ENCODE results near the gene PPP3CA. TPM values are rescaled to one million over a fixed set of nuclear protein-coding genes. Genes with fewer than 3 reads are reported as not detected.
A peak's percentile ranks its signal among the peaks of the same experiment; 100 is the strongest.

PPP3CA gene
- total and polyA plus RNA-seq, 8 donors: 38.8 to 58.6 (median 54.8) TPM

DNA sequence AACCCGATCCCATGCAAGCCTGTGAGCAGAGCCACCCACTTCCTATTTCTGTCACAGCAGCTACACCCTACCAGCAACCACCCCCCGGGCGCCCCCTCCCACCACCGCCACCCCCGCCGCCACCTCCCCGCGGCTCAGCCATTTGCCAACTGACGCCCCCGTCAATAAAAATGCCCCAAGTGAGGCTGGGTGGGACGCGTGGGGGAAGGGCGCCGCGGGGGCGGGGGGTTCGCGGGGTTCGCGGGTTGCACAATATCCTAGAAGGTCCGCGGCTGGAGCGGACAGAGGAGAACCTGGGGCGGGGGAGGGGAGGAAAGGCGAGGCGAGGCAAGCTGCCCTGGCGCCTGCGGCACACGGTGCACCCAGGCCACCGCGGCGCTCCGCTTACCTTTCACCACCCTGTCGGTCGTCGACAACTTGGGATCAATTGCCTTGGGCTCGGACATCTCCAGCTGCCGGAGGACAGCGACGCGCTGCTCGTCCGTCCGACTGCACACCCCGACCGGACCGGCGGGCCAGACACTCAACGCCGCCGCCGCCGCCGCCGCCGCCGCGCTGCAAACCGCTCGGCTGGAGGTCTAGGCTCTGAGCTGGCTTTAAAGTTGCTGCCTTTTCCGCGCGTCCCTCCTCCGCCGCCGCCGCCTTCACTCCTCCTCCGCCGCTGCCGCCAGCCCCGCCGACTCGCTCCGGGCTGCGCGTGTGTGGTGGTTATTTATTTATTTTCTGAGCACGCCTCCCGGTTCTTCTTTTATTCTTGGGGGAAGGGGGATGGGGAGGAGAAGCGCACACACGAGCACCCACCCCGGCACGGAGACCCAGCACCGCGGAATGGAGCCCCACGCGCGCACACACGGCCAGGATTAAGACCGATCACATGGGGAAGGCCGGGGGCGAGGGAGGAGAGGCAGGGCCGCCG, 717 bp downstream of the PPP3CA start:
- Histone ChIP-seq H3K27me3 (no peaks in the 10 kb centered on the region), H3K36me3 (no peaks in the 10 kb centered on the region)

DNA sequence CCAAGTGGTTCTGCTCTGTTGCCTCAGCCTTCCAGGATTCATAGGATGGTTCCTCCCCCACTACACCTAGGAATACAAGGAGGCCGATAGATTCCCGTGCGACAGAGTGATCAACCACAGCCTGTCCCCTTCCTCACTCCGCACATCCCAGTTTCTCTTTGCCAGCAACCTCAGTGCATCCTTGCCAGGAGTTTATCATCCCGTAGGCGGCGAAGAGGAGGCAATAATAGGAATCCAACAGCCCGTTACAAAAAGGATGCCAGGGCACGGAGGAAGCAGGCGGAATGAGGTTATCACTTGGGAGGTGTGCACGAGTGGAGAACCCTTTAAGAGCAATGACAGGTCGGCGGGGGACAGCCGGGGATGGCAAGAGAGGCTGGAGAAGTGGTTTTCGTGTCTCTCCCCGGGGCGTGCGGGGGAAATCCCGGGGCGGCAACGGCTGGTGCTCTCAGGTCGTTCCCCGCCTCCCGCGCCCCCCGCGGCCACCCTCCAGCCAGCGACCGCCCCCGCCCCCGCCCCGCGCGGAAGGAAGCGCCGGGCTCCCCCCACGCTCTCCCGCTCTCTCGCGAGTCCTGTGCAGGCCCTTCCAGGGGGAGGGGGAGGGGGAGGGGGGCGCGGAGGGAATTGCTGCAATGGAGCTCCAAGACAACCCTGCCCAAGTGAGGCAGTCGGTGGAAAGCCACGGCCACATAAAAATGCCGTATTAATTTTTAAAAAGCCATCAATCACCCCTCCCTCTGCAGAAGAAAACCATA, 1.6 kb downstream of the PPP3CA start:
- Histone ChIP-seq H3K4me1 (peaks cover 17 to 30% of the 10 kb centered on the region in 2 donors), H3K27ac (peak overlapping the region; percentile 96 to 98), H3K4me3 (peak overlapping the region; percentile 75 to 94), H3K36me3 (no peaks in the 10 kb centered on the region), H3K27me3 (no peaks in the 10 kb centered on the region), H3K9me3 (no peaks in the 10 kb centered on the region)
- intact Hi-C loops (cut with DNase I): no loop called here
- ATAC-seq (peak; percentile 2), DNase-seq (peak; percentile 41 to 87 (median 57))
- TF ChIP-seq, protein P1, sequence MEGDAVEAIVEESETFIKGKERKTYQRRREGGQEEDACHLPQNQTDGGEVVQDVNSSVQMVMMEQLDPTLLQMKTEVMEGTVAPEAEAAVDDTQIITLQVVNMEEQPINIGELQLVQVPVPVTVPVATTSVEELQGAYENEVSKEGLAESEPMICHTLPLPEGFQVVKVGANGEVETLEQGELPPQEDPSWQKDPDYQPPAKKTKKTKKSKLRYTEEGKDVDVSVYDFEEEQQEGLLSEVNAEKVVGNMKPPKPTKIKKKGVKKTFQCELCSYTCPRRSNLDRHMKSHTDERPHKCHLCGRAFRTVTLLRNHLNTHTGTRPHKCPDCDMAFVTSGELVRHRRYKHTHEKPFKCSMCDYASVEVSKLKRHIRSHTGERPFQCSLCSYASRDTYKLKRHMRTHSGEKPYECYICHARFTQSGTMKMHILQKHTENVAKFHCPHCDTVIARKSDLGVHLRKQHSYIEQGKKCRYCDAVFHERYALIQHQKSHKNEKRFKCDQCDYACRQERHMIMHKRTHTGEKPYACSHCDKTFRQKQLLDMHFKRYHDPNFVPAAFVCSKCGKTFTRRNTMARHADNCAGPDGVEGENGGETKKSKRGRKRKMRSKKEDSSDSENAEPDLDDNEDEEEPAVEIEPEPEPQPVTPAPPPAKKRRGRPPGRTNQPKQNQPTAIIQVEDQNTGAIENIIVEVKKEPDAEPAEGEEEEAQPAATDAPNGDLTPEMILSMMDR (IDR thresholded peaks at IDR 0.05): no peak

More for the DNA sequence above, 717 bp downstream of the PPP3CA start:
- peak overlapping the region; percentile 75 to 94 for H3K4me3 ChIP-seq
- peaks cover 17 to 30% of the 10 kb centered on the region in 2 donors for H3K4me1 ChIP-seq
- ATAC-seq: peak; percentile 42
- intact Hi-C loops (cut with DNase I): no loop called here
- DNase-seq: peak; percentile 67 to 90 (median 75)
- TF ChIP-seq, protein P1 (IDR thresholded peaks at IDR 0.05): no peak
- peak overlapping the region; percentile 96 to 98 for H3K27ac ChIP-seq
- H3K9me3 ChIP-seq: no peaks in the 10 kb centered on the region

DNA sequence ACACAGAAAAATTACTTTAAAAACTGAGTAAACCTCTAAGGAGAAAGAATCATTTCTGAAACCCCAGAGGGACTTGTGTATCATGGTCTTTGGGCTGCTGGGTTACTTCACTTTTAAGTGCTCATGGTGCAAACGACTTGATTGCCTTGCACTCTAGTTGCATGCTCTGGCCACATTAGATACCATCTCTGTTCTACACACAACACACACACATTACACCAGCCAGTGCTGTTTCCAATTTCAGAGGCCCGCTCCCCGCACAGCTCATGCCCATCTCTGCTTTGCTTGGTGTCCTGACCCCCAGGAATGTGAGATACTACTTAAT, 2.1 kb downstream of the PPP3CA start:
- H3K27ac ChIP-seq: peak overlapping the region; percentile 96 to 98
- peaks cover 17 to 30% of the 10 kb centered on the region in 2 donors for H3K4me1 ChIP-seq
- DNase-seq: peak in 1 of 4 donors; percentile 31

DNA sequence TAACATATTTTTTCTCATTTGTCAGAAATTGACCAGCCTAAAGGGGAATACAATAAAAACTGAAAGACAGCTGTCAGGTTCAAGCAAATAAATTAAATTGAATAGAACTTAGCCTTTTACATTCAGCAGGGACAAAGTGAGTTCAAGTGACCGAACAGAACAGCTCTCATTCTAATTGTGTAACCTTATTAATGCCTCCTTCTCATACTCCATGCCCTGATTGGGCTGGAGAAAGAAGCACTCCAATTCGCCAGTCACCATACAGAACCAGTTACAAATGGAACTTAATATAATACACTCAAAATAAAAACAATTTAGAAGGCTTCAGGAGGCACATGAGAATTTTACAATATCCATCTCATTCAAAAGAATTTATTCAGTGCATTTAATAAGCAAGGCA, 8.0 kb downstream of the PPP3CA start:
- intact Hi-C loops (cut with DNase I): no loop called here

More for the DNA sequence above, 2.1 kb downstream of the PPP3CA start:
- H3K4me3 ChIP-seq: peak overlapping the region; percentile 75 to 94
- no peaks in the 10 kb centered on the region for H3K27me3 ChIP-seq
- ATAC-seq: no peak
- no peaks in the 10 kb centered on the region for H3K36me3 ChIP-seq
- TF ChIP-seq, protein P1 (IDR thresholded peaks at IDR 0.05): no peak
- no peaks in the 10 kb centered on the region for H3K9me3 ChIP-seq
- intact Hi-C loops (cut with DNase I): no loop called here

More for the DNA sequence above, 8.0 kb downstream of the PPP3CA start:
- DNase-seq (no peak), ATAC-seq (peak; percentile 63)
- Histone ChIP-seq H3K4me3 (no peak overlapping the region), H3K4me1 (peaks cover 0 to 19% of the 10 kb centered on the region in 2 donors), H3K27me3 (no peaks in the 10 kb centered on the region), H3K36me3 (no peaks in the 10 kb centered on the region), H3K9me3 (no peaks in the 10 kb centered on the region), H3K27ac (no peak overlapping the region)
- TF ChIP-seq, protein P1 (IDR thresholded peaks at IDR 0.05): no peak
